ENCODE measurements around the gene HOXB4.

- no peak for TF ChIP-seq POLR2AphosphoS5 (IDR thresholded peaks at IDR 0.05; ENCODE audit: low read depth, low read length)
- TF ChIP-seq POLR2A (IDR thresholded peaks at IDR 0.05; ENCODE audit: low read depth, low read length) = no peak
- TF ChIP-seq TAF1 (IDR thresholded peaks at IDR 0.05; ENCODE audit: low read depth, low read length) = no peak
- no peak for TF ChIP-seq SPI1 (IDR thresholded peaks at IDR 0.05; ENCODE audit: low read depth, low read length)
- TF ChIP-seq PAX5 (IDR thresholded peaks at IDR 0.05; ENCODE audit: insufficient read depth, low read length, severe bottlenecking) = no peak
These were observed 28.9 kb upstream of the HOXB4 start for GRCh38 chr17:48606892-48607614.

Measured in GM12891 (cell line).